Measurements from ENCODE around the gene C2CD2. TPM values are rescaled to one million over a fixed set of nuclear protein-coding genes. Genes with fewer than 3 reads are reported as not detected.

Gene C2CD2
- total RNA-seq, 2 donors from 2014 or later, result 26.3 to 28.7 TPM

GRCh38 chr21:41869771-41870170, 84.0 kb downstream of the C2CD2 start:
- Histone ChIP-seq H3K9ac (ENCODE audit: extremely low read depth, low read length, poor library complexity, severe bottlenecking) (no peak overlapping the region), H3K36me3 (ENCODE audit: control insufficient read depth, insufficient read depth, low read length) (no peaks in the 10 kb centered on the region), H3K4me3 (ENCODE audit: low read length) (no peak overlapping the region), H3K9me3 (ENCODE audit: control insufficient read depth, low read length) (no peaks in the 10 kb centered on the region), H3K4me1 (ENCODE audit: control insufficient read depth, insufficient read depth, low read length) (no peaks in the 10 kb centered on the region), H3K27ac (ENCODE audit: low read depth, low read length) (no peak overlapping the region), H3K27me3 (ENCODE audit: control insufficient read depth, insufficient read depth, low read length, poor library complexity, severe bottlenecking) (no peaks in the 10 kb centered on the region)
- no peak overlapping the region for H3K27ac Mint-ChIP-seq
- 95 to 99% methylated on average over 8 to 9 of the region's 9 CpGs for WGBS, 2 experiments (ENCODE audit: insufficient coverage in 1 of 2, insufficient read length in 1 of 2)
- TF ChIP-seq CTCF (conservative IDR thresholded peaks at IDR 0.05), result no peak
- H3K27me3 Mint-ChIP-seq (ENCODE audit: insufficient read depth), result no peaks in the 10 kb centered on the region
- no peak for DNase-seq
- H3K4me1 Mint-ChIP-seq, result no peaks in the 10 kb centered on the region
- H3K4me3 Mint-ChIP-seq, result no peak overlapping the region
- H3K36me3 Mint-ChIP-seq (ENCODE audit: low read depth), result no peaks in the 10 kb centered on the region
- no peaks in the 10 kb centered on the region for H3K9me3 Mint-ChIP-seq

GRCh38 chr21:41868062-41868710, 85.6 kb downstream of the C2CD2 start:
- Mint-ChIP-seq H3K4me3 (no peak overlapping the region), H3K9me3 (no peaks in the 10 kb centered on the region), H3K4me1 (no peaks in the 10 kb centered on the region), H3K27ac (no peak overlapping the region), H3K27me3 (ENCODE audit: insufficient read depth) (no peaks in the 10 kb centered on the region), H3K36me3 (ENCODE audit: low read depth) (peaks cover 4% of the 10 kb centered on the region)
- Histone ChIP-seq H3K4me3 (ENCODE audit: low read length) (no peak overlapping the region), H3K27ac (ENCODE audit: low read depth, low read length) (no peak overlapping the region), H3K9ac (ENCODE audit: extremely low read depth, low read length, poor library complexity, severe bottlenecking) (no peak overlapping the region), H3K4me1 (ENCODE audit: control insufficient read depth, insufficient read depth, low read length) (no peaks in the 10 kb centered on the region), H3K9me3 (ENCODE audit: control insufficient read depth, low read length) (no peaks in the 10 kb centered on the region), H3K27me3 (ENCODE audit: control insufficient read depth, insufficient read depth, low read length, poor library complexity, severe bottlenecking) (no peaks in the 10 kb centered on the region), H3K36me3 (ENCODE audit: control insufficient read depth, insufficient read depth, low read length) (no peaks in the 10 kb centered on the region)
- TF ChIP-seq CTCF (conservative IDR thresholded peaks at IDR 0.05), result no peak
- WGBS, 2 experiments (ENCODE audit: insufficient coverage in 1 of 2, insufficient read length in 1 of 2), result 93 to 97% methylated on average over 9 to 10 of the region's 10 CpGs
- DNase-seq, result no peak

- no peaks in the 10 kb centered on the region for H3K9me3 Mint-ChIP-seq
- H3K4me3 Mint-ChIP-seq, result no peak overlapping the region
- TF ChIP-seq CTCF (conservative IDR thresholded peaks at IDR 0.05), result no peak
- no peak overlapping the region for H3K27ac ChIP-seq (ENCODE audit: low read depth, low read length)
- H3K36me3 ChIP-seq (ENCODE audit: control insufficient read depth, insufficient read depth, low read length), result no peaks in the 10 kb centered on the region
- H3K9ac ChIP-seq (ENCODE audit: extremely low read depth, low read length, poor library complexity, severe bottlenecking), result no peak overlapping the region
- H3K4me1 Mint-ChIP-seq, result no peaks in the 10 kb centered on the region
- H3K36me3 Mint-ChIP-seq (ENCODE audit: low read depth), result peaks cover 5% of the 10 kb centered on the region
- H3K4me3 ChIP-seq (ENCODE audit: low read length), result no peak overlapping the region
- H3K27ac Mint-ChIP-seq, result no peak overlapping the region
- no peaks in the 10 kb centered on the region for H3K9me3 ChIP-seq (ENCODE audit: control insufficient read depth, low read length)
- DNase-seq, result peak; percentile 26
- H3K27me3 ChIP-seq (ENCODE audit: control insufficient read depth, insufficient read depth, low read length, poor library complexity, severe bottlenecking), result no peaks in the 10 kb centered on the region
- H3K27me3 Mint-ChIP-seq (ENCODE audit: insufficient read depth), result no peaks in the 10 kb centered on the region
- H3K4me1 ChIP-seq (ENCODE audit: control insufficient read depth, insufficient read depth, low read length), result no peaks in the 10 kb centered on the region
- 94 to 95% methylated on average over 8 of the region's 8 CpGs for WGBS, 2 experiments (ENCODE audit: insufficient coverage in 1 of 2, insufficient read length in 1 of 2)
These were observed 86.5 kb downstream of the C2CD2 start for GRCh38 chr21:41867313-41867712.
